ENCODE results near the gene METTL15.
"Not testable (repeated sequence)": the region's sequence is repeated elsewhere in the genome, so short reads cannot be mapped to it uniquely, and the experiment has no call there.

Gene METTL15

GRCh38 chr11:28110821-28111200 is 2.6 kb downstream of the METTL15 start:
- no peak for DNase-seq (ENCODE audit: low spot score)

DNA sequence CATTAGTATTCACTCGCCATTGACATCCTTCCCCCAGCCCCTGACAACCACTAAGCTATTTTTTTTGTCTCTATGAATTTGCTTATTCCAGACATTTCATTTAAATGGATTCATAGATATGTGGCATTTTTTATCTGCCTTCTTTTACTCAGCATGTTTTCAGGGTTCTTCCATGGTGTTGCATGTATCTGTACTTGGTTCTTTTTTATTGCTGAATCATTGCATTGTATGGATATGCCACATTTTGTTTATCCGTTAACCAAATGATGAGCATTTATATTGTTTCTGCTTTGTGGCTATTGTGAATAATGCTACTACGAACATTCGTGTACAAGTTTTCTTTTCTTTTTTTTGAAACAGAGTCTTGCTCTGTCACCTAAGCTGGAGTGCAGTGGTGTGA is 5.9 kb downstream of the METTL15 start:
- no peak for DNase-seq (ENCODE audit: low spot score)

DNA sequence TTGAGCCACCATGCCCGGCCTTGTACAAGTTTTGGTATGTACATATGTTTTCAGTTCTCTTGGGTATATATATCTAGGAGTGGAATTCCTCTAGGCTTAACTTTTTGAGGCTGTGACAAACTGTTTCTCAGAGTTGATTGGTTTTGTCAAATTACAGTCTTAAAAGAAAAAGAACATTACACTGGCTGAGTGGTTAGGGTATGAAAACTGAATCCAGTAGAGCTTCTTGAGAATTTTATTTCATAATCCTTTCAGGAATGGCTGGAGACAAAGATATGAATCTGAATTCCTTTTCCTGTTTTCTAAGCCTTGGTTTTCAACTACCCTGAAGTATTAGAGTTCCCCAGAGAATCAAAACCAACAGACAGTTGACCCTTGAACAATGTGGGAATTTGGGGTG is 6.5 kb downstream of the METTL15 start:
- DNase-seq (ENCODE audit: low spot score): no peak

DNA sequence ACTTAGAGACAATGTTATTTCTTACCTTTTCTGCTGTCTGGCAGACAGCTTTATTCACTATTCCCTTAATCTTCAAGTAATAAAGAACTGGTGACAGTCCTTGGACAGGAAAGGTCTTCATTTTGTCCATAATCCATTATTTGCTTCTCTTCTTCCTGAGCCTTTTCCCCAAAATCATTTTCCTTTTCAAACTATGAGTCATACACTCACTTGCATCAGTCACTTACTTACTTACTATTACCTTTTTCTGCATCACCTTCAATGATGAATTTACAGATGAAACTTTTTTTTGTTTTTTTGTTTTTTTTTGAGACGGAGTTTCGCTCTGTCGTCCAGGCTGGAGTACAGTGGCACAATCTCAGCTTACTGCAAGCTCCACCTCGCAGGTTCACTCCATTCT is 9.5 kb downstream of the METTL15 start:
- DNase-seq (ENCODE audit: low spot score): no peak

- no peak for DNase-seq (ENCODE audit: low spot score)
These were observed 15.0 kb downstream of the METTL15 start for GRCh38 chr11:28123151-28123581.

DNA sequence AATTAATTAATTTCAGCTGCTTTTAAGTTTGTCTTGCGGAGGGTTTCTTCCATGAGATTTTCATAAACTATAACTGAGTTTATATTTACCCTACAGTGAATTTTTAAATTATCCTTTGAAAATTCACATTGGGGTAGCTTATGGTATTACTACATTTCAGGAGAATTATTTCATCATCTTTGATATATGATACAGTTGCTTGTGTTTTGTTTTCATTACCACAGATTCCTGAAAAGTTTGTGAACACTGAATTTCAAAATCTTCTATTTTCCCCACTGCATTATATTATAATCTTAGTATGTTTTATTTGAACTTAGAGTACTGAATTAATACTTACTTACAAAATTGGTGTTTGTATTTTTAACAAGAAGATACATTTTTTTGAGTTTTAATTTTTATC is 24.4 kb downstream of the METTL15 start:
- DNase-seq (ENCODE audit: low spot score): no peak

DNA sequence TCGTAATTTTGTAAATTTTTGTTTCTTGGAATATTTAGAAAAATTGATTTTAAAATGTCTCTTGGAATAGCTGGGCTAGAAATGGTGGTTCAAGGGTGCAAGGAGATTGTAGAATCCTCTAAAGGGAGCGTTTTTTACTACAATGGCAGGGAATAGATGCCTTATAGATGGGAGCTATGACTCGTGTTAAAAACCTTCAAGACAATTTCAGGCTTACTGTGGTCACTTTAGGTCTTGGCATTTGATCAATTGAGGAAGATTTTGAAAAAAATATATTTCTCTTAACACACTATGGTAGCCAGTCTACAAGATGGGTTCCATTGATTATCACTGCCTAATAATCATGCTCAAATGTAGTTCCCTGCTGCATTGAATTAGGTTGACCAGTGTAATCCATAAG is 25.0 kb downstream of the METTL15 start:
- no peak for DNase-seq (ENCODE audit: low spot score)

GRCh38 chr11:28136157-28136556 is 28.0 kb downstream of the METTL15 start:
- DNase-seq (ENCODE audit: low spot score): not testable (repeated sequence)

GRCh38 chr11:28137366-28137765 is 29.2 kb downstream of the METTL15 start:
- peak; percentile 29 for DNase-seq (ENCODE audit: low spot score)

GRCh38 chr11:28137832-28138231 is 29.6 kb downstream of the METTL15 start:
- DNase-seq (ENCODE audit: low spot score): no peak

DNA sequence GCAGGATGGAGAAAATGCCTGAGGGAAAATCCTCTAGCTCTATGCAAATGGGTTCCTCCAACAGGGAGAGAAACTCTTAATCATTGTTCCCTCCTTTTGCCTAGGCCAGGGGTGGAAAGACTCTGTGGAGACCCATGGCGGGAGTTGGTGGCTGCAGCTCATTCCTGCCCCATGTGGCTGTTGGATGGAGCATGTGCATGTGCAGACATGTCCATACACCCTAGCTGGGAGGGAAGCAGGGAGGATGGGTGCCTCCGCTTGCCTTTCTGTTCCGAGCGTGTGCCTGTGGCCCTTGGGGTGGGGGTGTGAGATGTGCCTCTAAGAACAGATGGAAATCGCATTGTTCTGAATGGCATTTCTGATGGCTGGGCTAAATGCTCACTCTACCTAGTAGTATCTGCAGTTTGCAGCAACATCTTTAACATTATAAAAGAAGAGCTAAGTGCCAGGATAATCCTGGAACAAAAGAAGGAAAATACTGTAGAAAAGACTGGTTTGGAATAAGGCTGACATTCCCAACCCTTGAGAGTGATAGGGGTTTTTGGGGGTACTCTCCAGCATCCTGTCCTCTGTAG is 31.7 kb downstream of the METTL15 start:
- DNase-seq (ENCODE audit: low spot score): no peak

GRCh38 chr11:28140689-28141455 is 32.7 kb downstream of the METTL15 start:
- DNase-seq (ENCODE audit: low spot score): no peak

DNA sequence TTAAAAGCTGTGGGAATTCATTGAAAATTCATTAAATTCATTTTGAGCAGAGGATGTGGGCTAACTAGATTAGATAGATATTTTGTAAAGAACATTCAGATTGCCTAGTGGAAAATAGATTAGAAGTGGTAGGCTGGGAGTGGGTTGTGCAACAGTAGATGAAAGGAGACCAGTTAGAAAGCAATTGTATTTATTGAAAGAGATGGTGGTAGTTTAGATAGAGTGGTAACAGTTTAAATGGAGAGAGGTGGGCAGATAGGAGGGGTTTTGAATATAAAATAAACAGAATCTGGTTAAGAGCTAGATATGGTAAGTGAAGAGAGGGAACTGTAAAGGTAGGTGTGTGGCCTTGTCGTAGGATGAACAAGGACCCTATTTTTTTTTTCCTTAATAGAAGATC is 34.5 kb downstream of the METTL15 start:
- DNase-seq (ENCODE audit: low spot score): no peak

- no peak for DNase-seq (ENCODE audit: low spot score)
These were observed 36.6 kb downstream of the METTL15 start for GRCh38 chr11:28144808-28145207.

DNA sequence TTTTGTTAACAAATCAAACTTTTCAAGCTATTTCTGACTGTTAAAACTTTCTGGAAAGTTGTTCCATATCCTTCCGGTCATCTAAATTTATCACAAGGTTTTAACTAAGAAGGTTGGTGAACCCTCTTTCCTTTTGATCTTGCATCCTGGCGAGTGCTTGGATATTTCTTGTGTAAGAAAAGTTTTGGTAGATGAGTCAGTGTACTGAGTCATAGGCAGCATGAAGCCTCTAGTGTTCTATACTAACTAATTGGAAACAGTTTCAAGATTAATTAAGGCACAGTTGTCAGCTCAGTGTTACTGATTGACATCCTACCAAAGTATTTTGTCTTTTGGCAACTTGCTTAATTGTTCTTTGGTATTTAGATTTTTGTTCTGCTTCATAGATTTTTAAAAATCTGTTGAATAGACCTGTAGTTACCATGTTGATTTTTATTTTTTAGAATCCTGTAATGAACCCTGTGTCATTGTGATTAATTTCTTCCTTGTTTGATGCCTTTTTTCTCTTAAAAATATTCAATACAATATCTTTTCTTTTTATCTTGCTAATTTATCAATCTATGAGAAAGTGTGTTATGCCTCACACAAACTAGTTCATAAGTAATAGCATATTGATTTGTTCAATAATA is 38.0 kb downstream of the METTL15 start:
- no peak for DNase-seq (ENCODE audit: low spot score)

GRCh38 chr11:28152743-28153142 is 44.6 kb downstream of the METTL15 start:
- DNase-seq (ENCODE audit: low spot score): no peak

DNA sequence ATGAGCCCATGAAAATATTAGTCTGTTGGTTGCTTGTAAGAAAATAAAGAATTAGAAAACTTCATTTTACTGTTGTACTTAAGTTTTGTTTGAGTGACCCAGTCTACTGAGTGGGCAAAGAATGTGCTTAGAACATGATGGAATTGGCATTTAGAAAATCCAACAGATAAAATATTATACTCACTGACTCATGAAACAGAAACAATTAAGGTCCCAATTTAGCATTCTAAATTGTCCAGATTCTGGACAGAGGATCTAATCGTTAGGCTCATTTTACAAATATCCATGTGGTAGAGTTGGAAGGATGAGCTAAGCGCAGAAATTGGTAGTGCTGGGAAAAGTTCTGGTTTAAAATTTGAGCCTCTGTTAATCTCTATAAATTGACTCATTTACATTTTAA is 45.4 kb downstream of the METTL15 start:
- no peak for DNase-seq (ENCODE audit: low spot score)

DNA sequence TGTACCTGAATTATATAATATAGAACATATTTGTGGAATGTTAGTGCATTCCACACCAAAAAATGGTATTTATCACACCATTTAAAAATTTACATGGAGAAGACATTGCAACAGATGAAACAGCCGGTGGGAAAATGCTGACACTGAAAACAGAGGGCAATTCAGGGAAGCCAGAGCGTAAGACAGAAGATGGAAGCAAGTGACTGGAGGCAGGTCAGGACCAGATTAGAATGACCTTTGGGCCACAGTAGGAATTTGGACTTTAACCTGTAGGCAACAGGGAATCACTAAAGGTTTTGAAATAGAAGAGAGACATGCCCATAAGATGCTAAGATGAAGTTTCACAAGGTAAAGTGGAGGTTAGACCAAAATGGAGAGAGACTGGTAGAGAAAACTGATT is 60.5 kb downstream of the METTL15 start:
- no peak for DNase-seq (ENCODE audit: low spot score)

GRCh38 chr11:28169816-28170215 is 61.6 kb downstream of the METTL15 start:
- DNase-seq (ENCODE audit: low spot score): no peak

DNA sequence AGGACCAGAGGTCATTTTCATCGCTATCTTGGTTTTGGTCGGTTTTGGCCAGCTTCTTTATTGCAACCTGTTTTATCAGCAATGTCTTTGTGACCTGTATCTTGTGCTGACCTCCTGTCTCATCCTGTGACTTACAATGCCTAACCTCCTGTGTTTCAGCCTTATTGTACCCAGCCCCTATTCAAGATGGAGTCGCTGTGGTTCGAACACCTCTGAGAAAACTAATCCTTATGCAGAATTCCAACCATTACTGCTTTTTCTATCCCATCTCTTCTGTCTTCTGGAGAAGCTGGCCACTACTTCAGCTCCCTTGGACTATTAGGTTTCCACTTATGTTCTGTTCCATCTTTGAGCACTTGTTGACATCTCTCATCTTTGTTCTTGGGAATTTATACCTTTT is 62.6 kb downstream of the METTL15 start:
- no peak for DNase-seq (ENCODE audit: low spot score)

- no peak for DNase-seq (ENCODE audit: low spot score)
These were observed 68.2 kb downstream of the METTL15 start for GRCh38 chr11:28176351-28176750.

DNA sequence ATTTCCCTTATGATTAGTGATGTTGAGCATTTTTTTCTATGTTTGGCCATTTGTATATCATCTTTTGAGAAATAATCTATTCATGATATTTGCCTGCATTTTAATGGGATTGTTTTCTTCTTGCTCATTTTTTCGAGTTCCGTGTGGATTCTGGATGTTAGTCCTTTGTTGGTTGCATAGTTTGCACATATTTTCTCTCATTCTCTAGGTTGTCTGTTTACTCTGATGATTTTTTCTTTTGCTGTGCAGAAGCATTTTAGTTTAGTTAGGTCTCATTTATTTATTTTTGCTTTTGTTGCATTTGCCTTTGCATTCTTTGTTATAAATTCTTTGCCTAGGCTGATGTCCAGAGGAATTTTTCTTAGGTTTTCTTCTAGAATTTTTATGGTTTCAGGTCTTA is 87.3 kb downstream of the METTL15 start:
- DNase-seq (ENCODE audit: low spot score): no peak

- no peak for DNase-seq (ENCODE audit: low spot score)
These were observed 101.7 kb downstream of the METTL15 start for GRCh38 chr11:28209906-28210305.

GRCh38 chr11:28222063-28222462 is 113.9 kb downstream of the METTL15 start:
- DNase-seq (ENCODE audit: low spot score): not testable (repeated sequence)

Measured in hematopoietic multipotent progenitor cell treated with erythropoietin and hydrocortisone succinate and interleukin-3 and kit ligand, for 17 days (in vitro differentiated cells).